Inflammatory macrophage (primary cell): Measurements from ENCODE around the gene FDX2.
"Not testable (repeated sequence)": the region's sequence is repeated elsewhere in the genome, so short reads cannot be mapped to it uniquely, and the experiment has no call there.

Experiments
- DNase-seq, 2 donors: peaks; one replicate each; pipeline ENCODE4 v3.0.0-alpha.2; 2020 to 2022
- total RNA-seq, 18 experiments: gene quantifications; one replicate each; lab custom pipeline; 2026; ENCODE audit warnings: mixed read lengths in 6 of 18, inconsistent platforms in 2 of 18; lab: John Stamatoyannopoulos, UW

FDX2 gene
- total RNA-seq, result 0 to 0.15 (median 0) reads per million in 18 experiments

GRCh38 chr19:10315335-10316214, at the start of gene FDX2:
Gene FDX2 (minus strand): TSS chr19:10316015. CDS start chr19:10315996, 19 bp downstream.
- DNase-seq, result peak; percentile 72 to 83

GRCh38 chr19:10365518-10365917, 49.7 kb upstream of the FDX2 start:
- no peak for DNase-seq

- no peak for DNase-seq
These were observed 48.8 kb upstream of the FDX2 start for GRCh38 chr19:10364644-10365043.

DNA sequence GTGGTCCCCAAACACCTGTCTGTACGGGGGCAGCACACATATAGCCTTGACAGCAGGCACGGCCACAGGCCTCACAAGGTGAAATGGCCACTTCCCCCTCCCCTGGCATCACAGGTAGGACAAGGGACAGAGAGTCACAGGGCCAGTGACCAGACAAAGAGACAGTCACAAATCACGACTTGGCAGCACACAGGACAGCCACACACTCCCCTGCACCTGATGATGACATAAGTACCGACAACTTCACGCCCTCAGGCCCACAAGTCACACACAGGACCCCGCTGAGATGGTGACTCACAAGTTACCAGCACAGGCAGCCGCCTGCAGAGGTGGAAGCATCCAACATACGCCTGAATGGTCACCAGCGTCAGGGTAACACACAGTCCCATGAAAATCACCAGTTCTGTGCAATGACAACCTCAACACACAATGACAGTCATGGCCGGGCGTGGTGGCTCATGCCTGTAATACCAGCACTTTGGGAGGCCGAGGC, 48.0 kb upstream of the FDX2 start:
- DNase-seq, result no peak

GRCh38 chr19:10362259-10362658, 46.4 kb upstream of the FDX2 start:
- DNase-seq, result no peak

DNA sequence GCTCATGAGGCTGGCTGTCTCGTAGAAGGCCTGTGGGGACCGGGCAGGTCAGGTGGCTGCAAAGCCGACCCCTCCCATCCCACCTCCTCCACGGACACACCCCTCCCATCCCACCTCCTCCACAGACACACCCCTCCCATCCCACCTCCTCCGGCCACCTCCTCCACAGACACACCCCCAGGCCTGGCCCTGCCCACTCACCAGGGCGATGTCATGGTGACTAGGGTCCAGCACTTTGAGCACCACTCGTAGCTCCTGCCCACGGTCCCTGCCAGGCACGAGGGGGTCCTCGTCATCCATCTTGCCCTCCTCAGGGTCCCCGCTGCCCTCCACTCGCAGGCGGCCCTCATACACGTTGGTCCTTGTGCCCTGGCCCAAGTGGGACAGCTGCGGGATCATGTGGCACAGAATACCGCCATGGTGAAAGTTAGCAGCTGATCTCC, 45.8 kb upstream of the FDX2 start:
- no peak for DNase-seq

- DNase-seq, result no peak
These were observed 40.6 kb upstream of the FDX2 start for GRCh38 chr19:10356431-10356830.

GRCh38 chr19:10353793-10354391, 38.1 kb upstream of the FDX2 start:
- DNase-seq, result no peak

- no peak for DNase-seq
These were observed 37.2 kb upstream of the FDX2 start for GRCh38 chr19:10352764-10353671.

DNA sequence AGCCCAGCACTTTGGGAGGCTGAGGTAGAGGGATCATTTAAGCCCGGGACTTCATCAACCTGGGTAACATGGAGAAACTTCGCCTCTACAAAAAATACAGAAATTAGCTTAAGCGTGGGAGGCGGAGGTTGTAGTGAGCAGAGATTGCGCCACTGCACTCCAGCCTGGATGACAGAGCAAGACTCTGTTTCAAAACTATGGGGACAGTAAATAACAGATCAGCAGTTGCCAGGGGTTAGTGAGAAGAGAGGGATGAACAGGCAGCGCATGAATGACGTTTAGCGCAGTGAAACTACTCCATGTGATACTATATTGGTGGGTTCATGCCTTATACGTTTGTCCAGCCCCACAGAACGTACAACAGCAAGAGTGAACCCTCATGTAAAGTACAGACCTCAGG, 30.7 kb upstream of the FDX2 start:
- peak; percentile 90 to 95 for DNase-seq

DNA sequence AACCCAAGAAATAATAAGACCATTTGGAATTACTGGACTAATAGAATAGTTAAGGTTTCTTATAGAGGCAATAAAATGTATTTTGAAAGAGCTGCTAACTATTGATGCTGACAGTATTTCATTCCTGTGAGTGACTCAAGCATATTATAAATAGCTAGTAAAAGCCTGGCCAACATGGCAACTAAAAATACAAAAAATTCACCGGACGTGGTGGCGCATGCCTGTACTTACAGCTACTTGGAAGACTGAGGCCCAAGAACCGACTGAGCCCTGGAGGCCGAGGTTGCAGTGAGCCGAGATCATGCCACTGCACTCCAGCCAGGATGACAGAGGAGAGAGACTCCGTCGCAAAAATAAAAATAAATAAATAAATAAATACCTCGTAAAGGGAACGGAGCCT, 29.0 kb upstream of the FDX2 start:
- DNase-seq, result no peak

DNA sequence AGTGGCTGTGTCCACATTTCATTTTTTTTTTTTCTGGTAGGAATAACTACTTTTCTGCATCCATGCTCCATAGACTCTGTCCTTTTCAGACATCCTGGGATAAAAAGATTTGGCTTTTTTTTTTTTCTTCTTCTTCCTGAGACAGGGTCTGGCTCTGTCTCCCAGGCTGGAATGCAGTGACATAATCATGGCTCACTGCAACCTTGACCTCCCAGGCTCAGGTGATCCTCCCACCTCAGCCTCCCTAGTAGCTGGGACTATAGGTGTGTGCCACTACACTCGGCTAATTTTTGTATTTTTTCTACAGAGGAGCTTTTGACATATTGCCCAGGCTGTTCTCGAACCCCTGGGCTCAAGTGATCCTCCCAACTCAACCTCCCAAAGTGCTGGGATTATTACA, 27.7 kb upstream of the FDX2 start:
- DNase-seq, result no peak

DNA sequence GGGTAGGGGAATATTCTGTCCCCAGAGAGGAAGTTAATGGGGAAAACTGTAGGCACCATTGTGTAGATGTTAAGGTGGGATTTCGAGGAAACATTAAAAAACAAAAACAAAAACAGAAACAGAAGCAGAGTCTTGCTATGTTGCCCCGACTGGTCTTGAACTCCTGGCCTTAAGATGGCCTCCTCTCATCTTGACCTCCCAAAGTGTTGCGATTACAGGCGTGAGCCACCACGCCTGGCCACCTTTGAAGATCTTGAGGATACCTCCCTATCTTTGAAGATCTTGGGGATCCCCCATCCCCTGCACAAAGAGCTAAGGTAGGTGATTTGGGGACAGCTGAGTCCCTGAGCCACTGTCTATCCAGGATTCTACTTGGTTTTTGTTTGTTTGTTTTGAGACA, 24.2 kb upstream of the FDX2 start:
- DNase-seq, result no peak

- DNase-seq, result peak; percentile 47 to 59
These were observed 23.7 kb upstream of the FDX2 start, which contains the start of gene ICAM3 for GRCh38 chr19:10339380-10339960. Gene ICAM3 (minus strand): TSS chr19:10339624. CDS start chr19:10339614, 10 bp downstream.

DNA sequence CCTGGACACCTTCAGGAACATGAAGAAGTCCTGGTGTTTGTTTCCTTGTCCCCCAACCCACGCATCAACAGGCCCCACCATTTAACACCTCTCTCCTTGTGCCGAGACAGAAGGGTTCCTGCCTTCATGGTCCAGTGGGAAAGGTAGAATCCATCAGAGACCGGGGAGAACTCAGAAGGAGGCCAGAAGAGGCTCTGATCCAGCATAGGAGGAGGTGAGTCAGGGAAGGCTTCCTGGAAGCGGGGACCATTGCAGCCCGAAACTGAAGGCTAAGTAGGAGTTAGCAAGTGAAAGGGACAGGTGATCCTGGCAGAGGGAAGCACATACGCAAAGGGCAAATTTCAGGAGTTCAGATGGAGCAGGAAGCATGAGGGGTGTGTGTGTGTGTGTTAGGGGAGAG, 23.1 kb upstream of the FDX2 start:
- no peak for DNase-seq

GRCh38 chr19:10336725-10337124, 20.9 kb upstream of the FDX2 start:
- not testable (repeated sequence) for DNase-seq

DNA sequence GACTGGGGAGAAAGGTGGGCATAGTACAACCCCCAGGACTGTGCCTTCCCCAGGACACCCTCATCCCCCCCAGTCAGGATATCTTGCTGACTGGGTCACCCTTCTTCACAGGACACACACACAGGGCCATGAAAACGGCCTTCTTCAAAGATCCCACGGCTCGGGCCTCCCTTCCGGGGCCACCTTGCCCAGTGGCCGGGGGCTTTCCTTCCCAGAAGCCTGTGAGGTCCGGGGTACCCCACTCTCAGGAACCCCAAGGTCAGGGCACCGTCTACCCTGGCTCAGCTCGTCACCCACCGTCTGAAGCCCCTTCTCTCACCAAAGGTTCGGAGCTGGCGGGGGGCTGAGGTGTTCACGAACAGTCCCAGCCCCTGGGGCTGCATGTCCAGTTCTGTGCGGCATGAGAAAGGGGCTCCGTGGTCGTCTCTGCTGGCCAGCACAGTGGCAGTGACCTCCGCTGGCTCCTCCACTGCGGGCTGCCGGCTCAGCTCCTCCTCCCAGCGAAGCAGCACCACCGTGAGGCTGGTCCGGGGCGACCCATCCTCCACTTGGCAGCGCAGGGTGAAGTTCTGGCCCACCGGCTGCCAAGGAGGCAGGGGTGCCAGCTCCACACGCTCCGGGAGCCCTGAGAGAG, 19.7 kb upstream of the FDX2 start:
- no peak for DNase-seq

- peak; percentile 59 to 72 for DNase-seq
These were observed 19.0 kb upstream of the FDX2 start for GRCh38 chr19:10334588-10335351.

- DNase-seq, result no peak
These were observed 18.2 kb upstream of the FDX2 start for GRCh38 chr19:10333758-10334587.
